Panc1 (cell line): Measurements from ENCODE around the gene ISOC2.

ENCODE experiments used
- CTCF ChIP-seq: fragments of 450-650 bp; IDR thresholded peaks from 2 replicates; pipeline ENCODE4 v1.5.1; 2017; ENCODE audit warnings: mild to moderate bottlenecking
- POLR2AphosphoS5 ChIP-seq: IDR thresholded peaks from 2 replicates; pipeline ENCODE4 v1.6.1; 2012; ENCODE audit warnings: mild to moderate bottlenecking, low read depth, low read length, moderate library complexity
- SIN3A ChIP-seq: IDR thresholded peaks from 2 replicates; pipeline ENCODE4 v1.6.1; 2012; ENCODE audit warnings: low read depth, mild to moderate bottlenecking, low read length, moderate library complexity, borderline replicate concordance; ENCODE audit not compliant: insufficient read depth
- TCF7L2 ChIP-seq: IDR thresholded peaks from 2 replicates; pipeline ENCODE4 v1.6.1; 2011; ENCODE audit warnings: mild to moderate bottlenecking, low read depth, low read length, inconsistent platforms
- TF ChIP-seq, protein P1 (sequence below), 2 experiments: IDR thresholded peaks; 2 replicates each; pipeline ENCODE4 v1.6.1; 2011 to 2012; ENCODE audit warnings: low read depth in 2 of 2, control low read depth in 1 of 2, low read length in 1 of 2, mild to moderate bottlenecking in 1 of 2, moderate library complexity in 1 of 2; ENCODE audit not compliant: insufficient read depth in 1 of 2

- TF ChIP-seq CTCF: no peak
- no peak for TF ChIP-seq POLR2AphosphoS5
- TF ChIP-seq, protein P1, sequence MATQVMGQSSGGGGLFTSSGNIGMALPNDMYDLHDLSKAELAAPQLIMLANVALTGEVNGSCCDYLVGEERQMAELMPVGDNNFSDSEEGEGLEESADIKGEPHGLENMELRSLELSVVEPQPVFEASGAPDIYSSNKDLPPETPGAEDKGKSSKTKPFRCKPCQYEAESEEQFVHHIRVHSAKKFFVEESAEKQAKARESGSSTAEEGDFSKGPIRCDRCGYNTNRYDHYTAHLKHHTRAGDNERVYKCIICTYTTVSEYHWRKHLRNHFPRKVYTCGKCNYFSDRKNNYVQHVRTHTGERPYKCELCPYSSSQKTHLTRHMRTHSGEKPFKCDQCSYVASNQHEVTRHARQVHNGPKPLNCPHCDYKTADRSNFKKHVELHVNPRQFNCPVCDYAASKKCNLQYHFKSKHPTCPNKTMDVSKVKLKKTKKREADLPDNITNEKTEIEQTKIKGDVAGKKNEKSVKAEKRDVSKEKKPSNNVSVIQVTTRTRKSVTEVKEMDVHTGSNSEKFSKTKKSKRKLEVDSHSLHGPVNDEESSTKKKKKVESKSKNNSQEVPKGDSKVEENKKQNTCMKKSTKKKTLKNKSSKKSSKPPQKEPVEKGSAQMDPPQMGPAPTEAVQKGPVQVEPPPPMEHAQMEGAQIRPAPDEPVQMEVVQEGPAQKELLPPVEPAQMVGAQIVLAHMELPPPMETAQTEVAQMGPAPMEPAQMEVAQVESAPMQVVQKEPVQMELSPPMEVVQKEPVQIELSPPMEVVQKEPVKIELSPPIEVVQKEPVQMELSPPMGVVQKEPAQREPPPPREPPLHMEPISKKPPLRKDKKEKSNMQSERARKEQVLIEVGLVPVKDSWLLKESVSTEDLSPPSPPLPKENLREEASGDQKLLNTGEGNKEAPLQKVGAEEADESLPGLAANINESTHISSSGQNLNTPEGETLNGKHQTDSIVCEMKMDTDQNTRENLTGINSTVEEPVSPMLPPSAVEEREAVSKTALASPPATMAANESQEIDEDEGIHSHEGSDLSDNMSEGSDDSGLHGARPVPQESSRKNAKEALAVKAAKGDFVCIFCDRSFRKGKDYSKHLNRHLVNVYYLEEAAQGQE (IDR thresholded peaks at IDR 0.05; ENCODE audit: insufficient read depth in 1 of 2, low read depth in 2 of 2, low read length in 1 of 2): no peak
- no peak for TF ChIP-seq SIN3A
- TF ChIP-seq TCF7L2: no peak
Observed at GRCh38 chr19:55483706-55484592, 22.5 kb upstream of the ISOC2 start.
